Measurements from ENCODE around the gene MPRIP.
"Not testable (repeated sequence)": the region's sequence is repeated elsewhere in the genome, so short reads cannot be mapped to it uniquely, and the experiment has no call there.

MPRIP gene

GRCh38 chr17:17154556-17154955 lies 112.3 kb downstream of the MPRIP start:
- no peak for DNase-seq (ENCODE audit: low spot score)
- Histone ChIP-seq H3K27ac (no peak overlapping the region), H3K4me3 (no peak overlapping the region)
- TF ChIP-seq CTCF (IDR thresholded peaks at IDR 0.05) = no peak

- H3K4me3 ChIP-seq = no peak overlapping the region
- DNase-seq (ENCODE audit: low spot score) = no peak
- no peak for TF ChIP-seq CTCF (IDR thresholded peaks at IDR 0.05)
Observed at GRCh38 chr17:17154981-17155380, 112.7 kb downstream of the MPRIP start.

DNA sequence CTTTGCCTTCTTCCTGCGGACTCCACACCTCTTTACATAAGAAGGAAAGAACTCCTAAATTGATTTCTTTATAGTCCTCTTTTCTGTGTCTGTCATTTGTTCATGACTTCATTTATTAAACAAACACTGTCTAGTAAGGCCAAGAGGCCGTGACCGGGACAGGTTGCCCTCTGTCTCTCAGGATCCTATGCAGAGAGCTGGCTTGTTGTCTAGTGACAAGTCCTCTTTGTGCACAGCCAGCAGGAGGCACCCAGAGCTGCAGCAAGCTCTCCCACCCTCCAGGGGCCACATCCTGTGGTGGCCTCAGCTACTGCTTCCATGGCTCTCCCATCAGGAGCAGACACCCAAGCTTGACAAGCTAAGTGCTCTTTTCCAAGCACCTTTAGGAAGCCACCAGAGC lies 113.3 kb downstream of the MPRIP start:
- no peak for DNase-seq (ENCODE audit: low spot score)
- Histone ChIP-seq H3K27ac (no peak overlapping the region), H3K4me3 (no peak overlapping the region)
- no peak for TF ChIP-seq CTCF (IDR thresholded peaks at IDR 0.05)

More at GRCh38 chr17:17154981-17155380, 112.7 kb downstream of the MPRIP start:
- no peak overlapping the region for H3K27ac ChIP-seq

- no peak for DNase-seq (ENCODE audit: low spot score)
- Histone ChIP-seq H3K4me3 (no peak overlapping the region), H3K27ac (no peak overlapping the region)
- no peak for TF ChIP-seq CTCF (IDR thresholded peaks at IDR 0.05)
Observed at GRCh38 chr17:17156107-17156506, 113.8 kb downstream of the MPRIP start.

- DNase-seq (ENCODE audit: low spot score) = no peak
- H3K27ac ChIP-seq = no peak overlapping the region
- H3K4me3 ChIP-seq = no peak overlapping the region
- TF ChIP-seq CTCF (IDR thresholded peaks at IDR 0.05) = no peak
Observed at GRCh38 chr17:17156511-17156910, 114.3 kb downstream of the MPRIP start.

DNA sequence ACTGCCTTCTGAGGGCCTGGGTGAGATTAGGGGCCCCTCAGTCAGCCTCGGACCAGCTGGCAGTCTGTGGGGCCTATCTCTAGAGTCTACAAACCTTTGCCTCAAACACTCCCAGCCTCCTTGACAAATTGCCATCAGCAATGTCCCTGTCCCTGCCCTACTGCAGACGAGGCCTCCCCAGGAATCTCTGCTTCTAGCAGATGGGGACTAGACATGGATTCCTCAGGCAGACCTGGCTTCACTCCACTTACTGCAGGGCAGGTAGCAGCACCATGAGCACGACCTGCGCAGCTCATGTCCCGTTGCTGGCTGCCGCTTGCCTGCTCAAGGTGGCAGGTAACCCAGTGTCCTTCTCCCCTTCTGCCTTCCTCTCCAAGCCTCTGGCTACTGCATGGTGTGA lies 114.8 kb downstream of the MPRIP start:
- Histone ChIP-seq H3K4me3 (no peak overlapping the region), H3K27ac (no peak overlapping the region)
- DNase-seq (ENCODE audit: low spot score) = no peak
- no peak for TF ChIP-seq CTCF (IDR thresholded peaks at IDR 0.05)

- H3K27ac ChIP-seq; DNase-seq (ENCODE audit: low spot score); H3K4me3 ChIP-seq: not testable (repeated sequence)
Observed at GRCh38 chr17:17158506-17158905, 116.2 kb downstream of the MPRIP start.

GRCh38 chr17:17159571-17159970 lies 117.3 kb downstream of the MPRIP start:
- Histone ChIP-seq H3K4me3 (no peak overlapping the region), H3K27ac (no peak overlapping the region)
- no peak for TF ChIP-seq CTCF (IDR thresholded peaks at IDR 0.05)
- DNase-seq (ENCODE audit: low spot score) = no peak
